Stimulated activated CD8-positive, alpha-beta memory T cell treated with anti-CD3 and anti-CD28 coated beads, Interleukin-7, amount 100 ng/mL, for 48 hours (primary cell): Measurements from ENCODE around the gene DENND2A.
A peak's percentile ranks its signal among the peaks of the same experiment; 100 is the strongest.
"Not testable (repeated sequence)": the region's sequence is repeated elsewhere in the genome, so short reads cannot be mapped to it uniquely, and the experiment has no call there.

Experiments used
- DNase-seq, 2 donors: peaks; one replicate each; pipeline ENCODE4 v3.0.0-alpha.2; 2020; ENCODE audit warnings: low read depth in 1 of 2; ENCODE audit errors: extremely low read depth in 1 of 2

The DENND2A gene

DNA sequence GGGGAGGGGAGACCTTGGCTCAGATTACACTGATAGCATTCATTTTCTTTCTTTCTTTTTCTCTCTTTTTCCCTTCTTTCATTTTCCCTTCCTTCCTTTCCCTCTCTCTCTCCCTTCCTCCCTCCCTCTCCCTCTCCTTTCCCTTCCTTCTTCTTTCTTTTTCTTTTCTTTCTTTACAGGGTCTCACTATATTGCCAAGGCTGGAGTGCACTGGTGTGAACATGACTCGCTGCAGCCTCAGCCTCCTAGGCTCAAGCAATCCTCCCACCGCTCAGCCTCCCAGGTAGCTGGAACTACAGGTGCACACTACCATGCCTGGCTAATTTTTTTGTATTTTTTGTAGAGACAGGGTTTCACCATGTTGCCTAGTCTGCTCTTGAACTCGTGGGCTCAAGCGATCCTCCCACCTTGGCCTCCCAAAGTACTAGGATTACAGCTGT lies 88.4 kb downstream of the DENND2A start:
- DNase-seq, result no peak

- DNase-seq, result no peak
These were observed 89.0 kb downstream of the DENND2A start for GRCh38 chr7:140551355-140552239.

- DNase-seq, result no peak
These were observed 93.7 kb downstream of the DENND2A start for GRCh38 chr7:140546947-140547346.

- DNase-seq, result no peak
These were observed 96.2 kb downstream of the DENND2A start for GRCh38 chr7:140544388-140544826.

DNA sequence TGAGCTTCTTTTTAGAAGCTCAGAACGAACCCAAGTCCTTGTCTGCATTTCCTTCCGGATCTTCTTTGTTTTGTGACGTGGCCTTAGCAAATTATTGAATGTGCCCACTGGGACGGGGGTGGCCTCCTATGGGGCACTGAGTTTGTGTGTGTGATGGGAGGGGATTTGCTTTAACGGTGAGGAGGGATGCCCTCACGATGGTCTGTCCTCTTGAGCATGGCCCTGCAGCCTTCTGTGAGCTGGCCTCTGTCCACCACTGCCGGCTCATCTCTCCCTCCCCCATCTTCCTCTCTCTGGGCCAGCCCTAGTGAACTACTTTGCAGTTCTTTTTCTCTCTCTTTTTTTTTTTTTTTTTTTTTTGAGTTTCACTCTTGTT lies 98.4 kb downstream of the DENND2A start:
- DNase-seq, result no peak

- DNase-seq, result no peak
These were observed 98.9 kb downstream of the DENND2A start for GRCh38 chr7:140541513-140542227.

GRCh38 chr7:140541176-140541512 lies 99.5 kb downstream of the DENND2A start:
- no peak for DNase-seq

- DNase-seq, result no peak
These were observed 100.4 kb downstream of the DENND2A start for GRCh38 chr7:140540136-140540777.

DNA sequence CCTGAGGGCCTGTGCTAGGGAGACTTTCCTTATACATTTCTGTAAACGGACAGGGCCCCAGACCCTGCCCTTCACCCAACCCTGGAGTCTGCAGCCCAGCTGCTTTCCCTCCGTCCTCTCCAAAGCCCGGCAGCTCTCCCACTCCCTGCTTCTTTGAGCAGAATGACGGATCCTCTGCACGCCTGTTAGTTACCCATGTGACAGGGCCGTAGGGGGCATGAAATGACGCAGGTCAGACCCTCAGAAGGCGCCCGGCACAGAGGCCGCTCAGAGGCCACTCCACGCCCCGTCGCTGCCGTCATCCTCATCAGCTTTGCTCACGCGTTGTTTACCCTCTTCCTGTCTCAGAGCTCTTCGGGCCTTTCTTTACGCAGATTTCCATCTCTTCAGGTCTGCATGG lies 101.2 kb downstream of the DENND2A start:
- DNase-seq, result no peak

- DNase-seq, result no peak
These were observed 102.7 kb downstream of the DENND2A start for GRCh38 chr7:140537750-140538482.

DNA sequence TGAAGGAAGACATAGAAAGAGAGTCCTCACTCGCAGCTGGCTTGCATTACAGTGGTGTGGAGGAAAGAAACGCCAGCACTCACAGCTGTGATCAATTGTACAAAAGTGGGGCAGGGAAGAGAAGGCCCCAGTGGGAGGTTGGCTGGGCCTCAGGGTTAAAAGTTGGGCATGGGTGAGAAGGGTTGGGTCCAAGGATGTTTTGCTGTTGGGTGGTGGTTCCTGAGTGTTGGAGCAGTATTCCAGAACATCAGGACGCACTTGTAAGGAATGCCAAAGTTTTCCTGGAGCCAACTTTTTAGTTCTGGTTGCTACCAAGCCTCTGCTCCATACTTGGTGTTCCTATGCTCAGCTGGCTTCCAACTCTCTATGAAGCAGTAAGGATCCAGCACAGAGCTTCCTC lies 105.9 kb downstream of the DENND2A start:
- DNase-seq, result no peak

DNA sequence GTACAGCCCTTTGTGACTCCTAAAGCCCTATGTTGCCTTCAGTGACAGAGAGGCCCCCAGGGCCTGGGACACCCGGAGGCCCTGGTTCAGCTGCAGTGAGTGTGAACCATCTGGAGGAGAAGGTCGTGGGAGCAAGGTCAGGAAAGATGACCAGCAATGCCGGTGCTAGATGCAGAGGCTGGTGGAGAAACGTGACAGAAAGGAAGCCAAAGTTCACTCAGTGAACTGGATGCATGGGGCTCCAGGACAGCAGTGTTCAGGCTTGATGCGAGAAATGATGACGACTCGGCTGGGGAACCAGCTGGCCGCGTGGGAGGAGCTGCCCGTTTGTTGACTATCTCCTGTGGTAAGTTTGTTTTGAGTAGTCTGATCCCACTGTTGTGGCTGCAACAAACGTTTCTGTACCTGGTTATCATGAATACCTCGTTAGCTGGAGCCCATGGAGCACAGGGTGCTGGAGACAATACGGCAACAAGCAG lies 107.2 kb downstream of the DENND2A start:
- no peak for DNase-seq

- not testable (repeated sequence) for DNase-seq
These were observed 111.2 kb downstream of the DENND2A start for GRCh38 chr7:140529428-140529827.

DNA sequence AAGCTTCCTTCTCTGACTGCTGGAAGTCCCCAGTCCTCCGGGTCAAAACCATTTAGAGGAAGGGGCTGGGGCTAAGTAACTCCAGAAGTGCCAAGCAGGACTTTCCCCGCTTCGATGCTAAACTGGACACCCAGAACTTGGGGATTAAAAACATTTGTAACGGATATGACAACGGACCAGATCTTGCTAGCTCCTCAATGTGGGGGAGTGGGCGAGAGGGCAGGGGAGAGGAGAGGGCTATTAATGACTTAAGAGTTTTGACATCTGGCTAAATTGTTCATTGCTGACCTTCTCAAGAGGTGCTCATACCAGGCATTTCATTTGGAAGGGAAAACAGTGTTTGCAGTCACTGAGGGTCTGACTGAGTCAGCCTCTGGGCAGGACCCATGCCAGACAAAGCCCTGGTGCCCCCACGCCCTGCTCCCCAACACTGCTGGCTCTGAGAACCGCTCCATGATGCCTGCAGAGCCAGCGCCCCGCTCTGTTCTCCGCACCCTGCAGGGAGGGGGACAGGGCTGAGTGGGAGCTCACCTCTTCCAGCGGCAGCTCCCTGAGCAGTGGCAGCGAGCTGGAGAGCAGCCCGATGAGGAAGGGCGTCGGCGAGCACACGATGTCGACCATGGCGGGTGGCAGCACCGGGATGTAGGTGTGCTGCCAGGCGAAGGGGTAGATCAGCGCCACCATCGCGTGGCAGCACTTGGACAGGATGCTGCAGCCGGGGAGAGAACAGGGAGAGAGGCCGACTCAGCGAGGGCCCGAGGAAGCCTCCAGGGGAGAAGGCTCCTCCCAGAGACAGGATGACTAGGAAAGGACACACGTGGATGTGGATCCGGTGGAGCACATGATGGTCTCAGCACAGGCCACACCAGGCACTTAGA lies 113.6 kb downstream of the DENND2A start:
- DNase-seq, result no peak

GRCh38 chr7:140526214-140526613 lies 114.4 kb downstream of the DENND2A start:
- DNase-seq, result no peak

DNA sequence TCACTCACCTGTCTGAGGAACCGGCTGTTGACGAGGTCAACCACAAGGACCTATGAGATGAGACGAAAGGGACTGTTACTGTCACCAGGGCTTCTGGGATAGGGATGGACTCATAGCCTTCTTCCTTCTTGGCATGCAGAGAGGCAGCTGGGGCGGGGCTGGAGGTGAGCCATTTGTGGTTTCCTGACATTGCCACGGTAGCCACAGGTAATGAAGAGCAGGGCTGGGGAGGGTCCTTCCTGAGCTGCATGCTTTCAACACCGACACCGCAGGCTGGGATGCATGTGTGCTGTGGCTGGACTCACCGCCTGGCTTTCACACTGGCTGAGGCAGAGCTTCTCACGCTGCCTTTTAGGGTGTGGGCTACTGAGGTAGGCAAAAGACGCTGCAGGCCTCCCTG lies 114.9 kb downstream of the DENND2A start:
- peak in 1 of 2 donors; percentile 31 for DNase-seq

- DNase-seq, result no peak
These were observed 119.2 kb downstream of the DENND2A start for GRCh38 chr7:140521421-140521820.

GRCh38 chr7:140519007-140519399 lies 121.6 kb downstream of the DENND2A start:
- no peak for DNase-seq

DNA sequence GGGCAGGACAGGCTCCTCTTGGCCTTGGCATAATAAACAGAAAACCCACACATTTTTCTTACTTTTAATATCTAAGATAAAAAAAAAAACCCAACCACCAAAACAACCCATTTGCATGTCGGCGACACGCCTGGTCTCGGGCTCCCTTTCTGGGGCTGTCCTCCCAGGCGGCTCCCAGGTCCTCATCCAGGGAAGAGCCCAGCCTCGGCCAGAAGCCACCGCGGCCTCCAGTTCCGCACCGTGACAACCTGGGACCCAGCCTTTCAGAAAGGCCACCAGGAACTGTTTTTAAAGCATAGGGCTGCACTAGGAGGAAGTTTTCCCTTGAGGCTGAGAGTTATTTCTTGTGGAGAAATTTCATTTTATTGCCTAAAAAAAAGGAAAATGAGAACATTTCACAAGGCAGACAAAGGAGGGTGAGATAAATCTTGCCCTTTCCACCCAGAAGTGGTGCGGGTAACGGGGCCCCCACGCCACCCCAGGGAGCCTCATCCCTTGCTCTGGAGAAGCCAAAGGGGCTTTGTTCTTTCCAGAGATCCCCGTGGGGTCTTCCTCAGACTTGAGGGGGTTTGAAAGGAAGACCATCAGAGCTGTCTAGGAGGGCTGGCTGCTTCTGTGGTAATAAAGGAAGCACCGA lies 122.1 kb downstream of the DENND2A start:
- no peak for DNase-seq
